Esophagus squamous epithelium (tissue), 4 donors: ENCODE measurements around the gene RORC.

Experiments used
- POLR2A ChIP-seq, 4 donors: fragments of 450-650 bp; IDR thresholded peaks; one replicate each; pipeline ENCODE4 v1.6.1; 2017; ENCODE audit warnings: antibody characterized with exemption in 4 of 4, mild to moderate bottlenecking in 4 of 4, moderate library complexity in 3 of 4
- TF ChIP-seq, protein P1 (sequence below), 6 experiments: fragments of 450-650 bp in 4 of 6; fragments of 200-600 bp in 2 of 6; sonication (generic) in 2 of 6; IDR thresholded peaks; one replicate each; pipeline ENCODE4 v1.5.1; 2016 to 2019; ENCODE audit warnings: antibody characterized with exemption in 6 of 6, mild to moderate bottlenecking in 4 of 6, moderate library complexity in 4 of 6

DNA sequence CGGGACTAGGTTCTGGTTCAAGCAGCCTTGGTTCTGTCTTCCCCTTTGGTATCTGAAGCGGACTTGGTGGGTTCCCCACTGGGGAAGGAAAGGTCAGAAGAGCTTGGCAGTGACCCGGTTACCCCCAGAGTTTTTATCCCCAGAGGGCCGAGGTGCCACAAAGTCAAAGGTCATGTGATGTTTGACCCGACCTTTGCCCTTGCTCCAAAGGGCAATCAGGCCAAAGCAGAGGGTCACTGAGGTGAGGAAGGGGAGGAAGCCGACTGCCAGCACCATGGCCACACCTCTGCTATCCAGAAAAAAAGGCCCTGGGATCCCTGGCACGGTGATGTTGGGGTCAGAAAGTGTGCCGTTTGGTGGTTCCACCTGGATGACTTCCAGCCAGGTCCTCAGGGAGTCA, 30.8 kb downstream of the RORC start:
- TF ChIP-seq, protein P1, sequence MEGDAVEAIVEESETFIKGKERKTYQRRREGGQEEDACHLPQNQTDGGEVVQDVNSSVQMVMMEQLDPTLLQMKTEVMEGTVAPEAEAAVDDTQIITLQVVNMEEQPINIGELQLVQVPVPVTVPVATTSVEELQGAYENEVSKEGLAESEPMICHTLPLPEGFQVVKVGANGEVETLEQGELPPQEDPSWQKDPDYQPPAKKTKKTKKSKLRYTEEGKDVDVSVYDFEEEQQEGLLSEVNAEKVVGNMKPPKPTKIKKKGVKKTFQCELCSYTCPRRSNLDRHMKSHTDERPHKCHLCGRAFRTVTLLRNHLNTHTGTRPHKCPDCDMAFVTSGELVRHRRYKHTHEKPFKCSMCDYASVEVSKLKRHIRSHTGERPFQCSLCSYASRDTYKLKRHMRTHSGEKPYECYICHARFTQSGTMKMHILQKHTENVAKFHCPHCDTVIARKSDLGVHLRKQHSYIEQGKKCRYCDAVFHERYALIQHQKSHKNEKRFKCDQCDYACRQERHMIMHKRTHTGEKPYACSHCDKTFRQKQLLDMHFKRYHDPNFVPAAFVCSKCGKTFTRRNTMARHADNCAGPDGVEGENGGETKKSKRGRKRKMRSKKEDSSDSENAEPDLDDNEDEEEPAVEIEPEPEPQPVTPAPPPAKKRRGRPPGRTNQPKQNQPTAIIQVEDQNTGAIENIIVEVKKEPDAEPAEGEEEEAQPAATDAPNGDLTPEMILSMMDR (IDR thresholded peaks at IDR 0.05) = no peak
- no peak for TF ChIP-seq POLR2A (IDR thresholded peaks at IDR 0.05)
